ENCODE measurements around the gene CEP295NL. TPM values are rescaled to one million over a fixed set of nuclear protein-coding genes. Genes with fewer than 3 reads are reported as not detected.

Gene CEP295NL
- total RNA-seq, 1 donor from 2014 or later, result 7.3 TPM

GRCh38 chr17:78865682-78866390 lies 37.2 kb downstream of the CEP295NL start:
- Mint-ChIP-seq H3K36me3 (ENCODE audit: unreplicated experiment) (peaks cover 40% of the 10 kb centered on the region), H3K4me3 (ENCODE audit: unreplicated experiment) (no peak overlapping the region), H3K4me1 (ENCODE audit: unreplicated experiment) (peaks cover 70% of the 10 kb centered on the region), H3K27ac (ENCODE audit: unreplicated experiment) (peak overlapping the region; percentile 49), H3K9me3 (ENCODE audit: unreplicated experiment) (no peaks in the 10 kb centered on the region), H3K27me3 (ENCODE audit: unreplicated experiment) (no peaks in the 10 kb centered on the region)
- peak; percentile 94 for DNase-seq (ENCODE audit: extremely low spot score, unreplicated experiment)
- TF ChIP-seq CTCF (IDR thresholded peaks at IDR 0.05), result peak; percentile 93

GRCh38 chr17:78864117-78864516 lies 38.9 kb downstream of the CEP295NL start:
- Mint-ChIP-seq H3K27me3 (ENCODE audit: unreplicated experiment) (no peaks in the 10 kb centered on the region), H3K4me1 (ENCODE audit: unreplicated experiment) (peaks cover 64% of the 10 kb centered on the region), H3K9me3 (ENCODE audit: unreplicated experiment) (no peaks in the 10 kb centered on the region), H3K4me3 (ENCODE audit: unreplicated experiment) (no peak overlapping the region), H3K36me3 (ENCODE audit: unreplicated experiment) (peaks cover 29% of the 10 kb centered on the region), H3K27ac (ENCODE audit: unreplicated experiment) (peak overlapping the region; percentile 83)
- no peak for TF ChIP-seq CTCF (IDR thresholded peaks at IDR 0.05)
- DNase-seq (ENCODE audit: extremely low spot score, unreplicated experiment), result no peak

- Mint-ChIP-seq H3K27me3 (ENCODE audit: unreplicated experiment) (no peaks in the 10 kb centered on the region), H3K27ac (ENCODE audit: unreplicated experiment) (peak overlapping the region; percentile 99), H3K9me3 (ENCODE audit: unreplicated experiment) (no peaks in the 10 kb centered on the region), H3K4me3 (ENCODE audit: unreplicated experiment) (peak overlapping the region; percentile 50), H3K4me1 (ENCODE audit: unreplicated experiment) (peaks cover 46% of the 10 kb centered on the region), H3K36me3 (ENCODE audit: unreplicated experiment) (peaks cover 21% of the 10 kb centered on the region)
- DNase-seq (ENCODE audit: extremely low spot score, unreplicated experiment), result peak; percentile 94
- no peak for TF ChIP-seq CTCF (IDR thresholded peaks at IDR 0.05)
Observed at GRCh38 chr17:78862073-78863023, 40.7 kb downstream of the CEP295NL start.

- Mint-ChIP-seq H3K27ac (ENCODE audit: unreplicated experiment) (peak overlapping the region; percentile 99), H3K27me3 (ENCODE audit: unreplicated experiment) (no peaks in the 10 kb centered on the region), H3K9me3 (ENCODE audit: unreplicated experiment) (no peaks in the 10 kb centered on the region), H3K4me1 (ENCODE audit: unreplicated experiment) (peaks cover 39% of the 10 kb centered on the region), H3K4me3 (ENCODE audit: unreplicated experiment) (no peak overlapping the region), H3K36me3 (ENCODE audit: unreplicated experiment) (peaks cover 28% of the 10 kb centered on the region)
- no peak for DNase-seq (ENCODE audit: extremely low spot score, unreplicated experiment)
- TF ChIP-seq CTCF (IDR thresholded peaks at IDR 0.05), result no peak
Observed at GRCh38 chr17:78861229-78861628, 41.8 kb downstream of the CEP295NL start.

GRCh38 chr17:78859051-78859450 lies 44.0 kb downstream of the CEP295NL start:
- no peak overlapping the region for H3K27ac Mint-ChIP-seq (ENCODE audit: unreplicated experiment)
- TF ChIP-seq CTCF (IDR thresholded peaks at IDR 0.05), result no peak
- no peak for DNase-seq (ENCODE audit: extremely low spot score, unreplicated experiment)
- no peaks in the 10 kb centered on the region for H3K27me3 Mint-ChIP-seq (ENCODE audit: unreplicated experiment)
- H3K36me3 Mint-ChIP-seq (ENCODE audit: unreplicated experiment), result peaks cover 42% of the 10 kb centered on the region
- no peaks in the 10 kb centered on the region for H3K9me3 Mint-ChIP-seq (ENCODE audit: unreplicated experiment)
- H3K4me1 Mint-ChIP-seq (ENCODE audit: unreplicated experiment), result peaks cover 25% of the 10 kb centered on the region
- no peak overlapping the region for H3K4me3 Mint-ChIP-seq (ENCODE audit: unreplicated experiment)

All from osteocyte (in vitro differentiated cells).